Measurements from ENCODE around the gene C16orf87. TPM values are rescaled to one million over a fixed set of nuclear protein-coding genes. Genes with fewer than 3 reads are reported as not detected.
A peak's percentile ranks its signal among the peaks of the same experiment; 100 is the strongest.

The C16orf87 gene
- total RNA-seq, 1 experiment from 2014 or later = 7.8 TPM

DNA sequence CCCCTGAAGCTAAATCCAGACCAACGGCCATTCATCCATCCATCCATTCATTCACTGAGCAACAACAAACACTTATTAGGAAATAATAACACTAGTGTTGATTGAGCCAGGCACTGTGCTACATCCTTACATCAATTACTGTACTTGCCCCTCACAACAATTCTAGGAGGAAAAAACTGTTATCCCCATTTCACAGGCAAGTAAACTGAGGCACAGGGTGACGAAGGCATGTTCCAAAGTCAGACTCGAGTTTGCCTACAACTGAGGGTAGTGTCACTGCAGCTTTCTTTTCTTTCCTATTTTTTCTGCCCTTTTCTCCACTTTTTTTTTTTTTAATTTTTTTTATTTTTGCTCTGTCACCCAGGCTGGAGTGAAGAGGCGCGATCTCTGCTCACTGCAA is 71.7 kb downstream of the C16orf87 start:
- H3K79me2 ChIP-seq (ENCODE audit: low read depth) = no peaks in the 10 kb centered on the region
- DNase-seq = no peak
- no peak overlapping the region for H3K27ac ChIP-seq
- H3K4me3 ChIP-seq = no peak overlapping the region
- H4K20me1 ChIP-seq (ENCODE audit: insufficient read depth) = no peaks in the 10 kb centered on the region
- no peaks in the 10 kb centered on the region for H3K36me3 ChIP-seq (ENCODE audit: low read depth)
- no peaks in the 10 kb centered on the region for H3K9me3 ChIP-seq (ENCODE audit: insufficient read depth, low read depth)
- no peaks in the 10 kb centered on the region for H3F3A ChIP-seq (ENCODE audit: insufficient read depth, low read depth)
- no peak overlapping the region for H2AFZ ChIP-seq
- ChIA-PET POLR2A (ENCODE audit: unreplicated experiment) (no interaction called here), CTCF (no interaction called here)
- no TSS peak for BruUV-seq (replicated peaks)
- H3K4me2 ChIP-seq = no peak overlapping the region
- TF ChIP-seq, protein P1, sequence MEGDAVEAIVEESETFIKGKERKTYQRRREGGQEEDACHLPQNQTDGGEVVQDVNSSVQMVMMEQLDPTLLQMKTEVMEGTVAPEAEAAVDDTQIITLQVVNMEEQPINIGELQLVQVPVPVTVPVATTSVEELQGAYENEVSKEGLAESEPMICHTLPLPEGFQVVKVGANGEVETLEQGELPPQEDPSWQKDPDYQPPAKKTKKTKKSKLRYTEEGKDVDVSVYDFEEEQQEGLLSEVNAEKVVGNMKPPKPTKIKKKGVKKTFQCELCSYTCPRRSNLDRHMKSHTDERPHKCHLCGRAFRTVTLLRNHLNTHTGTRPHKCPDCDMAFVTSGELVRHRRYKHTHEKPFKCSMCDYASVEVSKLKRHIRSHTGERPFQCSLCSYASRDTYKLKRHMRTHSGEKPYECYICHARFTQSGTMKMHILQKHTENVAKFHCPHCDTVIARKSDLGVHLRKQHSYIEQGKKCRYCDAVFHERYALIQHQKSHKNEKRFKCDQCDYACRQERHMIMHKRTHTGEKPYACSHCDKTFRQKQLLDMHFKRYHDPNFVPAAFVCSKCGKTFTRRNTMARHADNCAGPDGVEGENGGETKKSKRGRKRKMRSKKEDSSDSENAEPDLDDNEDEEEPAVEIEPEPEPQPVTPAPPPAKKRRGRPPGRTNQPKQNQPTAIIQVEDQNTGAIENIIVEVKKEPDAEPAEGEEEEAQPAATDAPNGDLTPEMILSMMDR (conservative IDR thresholded peaks at IDR 0.05) = no peak
- TF ChIP-seq EZH2 (IDR thresholded peaks at IDR 0.05; ENCODE audit: low read depth) = no peak
- peaks cover 8% of the 10 kb centered on the region; the same call in 1 of the 2 replicates for H3K4me1 ChIP-seq (replicated peaks; ENCODE audit: insufficient read depth)
- intact Hi-C loops (cut with micrococcal nuclease; ENCODE audit: unreplicated experiment) = loop anchor here (5.0 kb wide), 1 partner anchor 72 kb away; the partner anchor contains the start of genes ORC6 and VPS35
- H3K9me2 ChIP-seq (ENCODE audit: insufficient read depth) = no peaks in the 10 kb centered on the region
- H3K27me3 ChIP-seq (ENCODE audit: insufficient read depth, low read depth) = peaks cover 19% of the 10 kb centered on the region; the same call in 1 of the 2 replicates

GRCh38 chr16:46757339-46758050 is 73.5 kb downstream of the C16orf87 start:
- TF ChIP-seq EZH2 (IDR thresholded peaks at IDR 0.05; ENCODE audit: low read depth) = no peak
- TF ChIP-seq, protein P1 (conservative IDR thresholded peaks at IDR 0.05) = no peak
- no peaks in the 10 kb centered on the region for H4K20me1 ChIP-seq (ENCODE audit: insufficient read depth)
- peaks cover 4% of the 10 kb centered on the region; the same call in 1 of the 2 replicates for H3K4me1 ChIP-seq (replicated peaks; ENCODE audit: insufficient read depth)
- H3K9me2 ChIP-seq (ENCODE audit: insufficient read depth) = no peaks in the 10 kb centered on the region
- intact Hi-C loops (cut with micrococcal nuclease; ENCODE audit: unreplicated experiment) = loop anchor here (5.0 kb wide), 1 partner anchor 70 kb away; the partner anchor contains the start of genes ORC6 and VPS35
- peak in 1 of 2 experiments; percentile 75 for DNase-seq
- POLR2A ChIA-PET (ENCODE audit: unreplicated experiment) = no interaction called here
- H3K27me3 ChIP-seq (ENCODE audit: insufficient read depth, low read depth) = peaks cover 19% of the 10 kb centered on the region; the same call in 1 of the 2 replicates
- H3K9me3 ChIP-seq (ENCODE audit: insufficient read depth, low read depth) = no peaks in the 10 kb centered on the region
- H3F3A ChIP-seq (ENCODE audit: insufficient read depth, low read depth) = no peaks in the 10 kb centered on the region
- H3K4me3 ChIP-seq = no peak overlapping the region
- BruUV-seq (replicated peaks) = no TSS peak
- no peaks in the 10 kb centered on the region for H3K36me3 ChIP-seq (ENCODE audit: low read depth)
- no peak overlapping the region for H2AFZ ChIP-seq
- CTCF ChIA-PET = no interaction called here
- H3K79me2 ChIP-seq (ENCODE audit: low read depth) = no peaks in the 10 kb centered on the region
- no peak overlapping the region for H3K27ac ChIP-seq
- H3K4me2 ChIP-seq = no peak overlapping the region

GRCh38 chr16:46756772-46757171 is 74.2 kb downstream of the C16orf87 start:
- H3F3A ChIP-seq (ENCODE audit: insufficient read depth, low read depth) = no peaks in the 10 kb centered on the region
- no peak overlapping the region for H3K4me3 ChIP-seq
- H3K36me3 ChIP-seq (ENCODE audit: low read depth) = no peaks in the 10 kb centered on the region
- H4K20me1 ChIP-seq (ENCODE audit: insufficient read depth) = no peaks in the 10 kb centered on the region
- TF ChIP-seq, protein P1 (conservative IDR thresholded peaks at IDR 0.05) = no peak
- no peak for TF ChIP-seq EZH2 (IDR thresholded peaks at IDR 0.05; ENCODE audit: low read depth)
- no peaks in the 10 kb centered on the region for H3K4me1 ChIP-seq (replicated peaks; ENCODE audit: insufficient read depth)
- DNase-seq = peak in 1 of 2 experiments; percentile 31
- H3K9me2 ChIP-seq (ENCODE audit: insufficient read depth) = no peaks in the 10 kb centered on the region
- POLR2A ChIA-PET (ENCODE audit: unreplicated experiment) = no interaction called here
- CTCF ChIA-PET = no interaction called here
- H3K79me2 ChIP-seq (ENCODE audit: low read depth) = no peaks in the 10 kb centered on the region
- peaks cover 19% of the 10 kb centered on the region; the same call in 1 of the 2 replicates for H3K27me3 ChIP-seq (ENCODE audit: insufficient read depth, low read depth)
- no peaks in the 10 kb centered on the region for H3K9me3 ChIP-seq (ENCODE audit: insufficient read depth, low read depth)
- intact Hi-C loops (cut with micrococcal nuclease; ENCODE audit: unreplicated experiment) = loop anchor here (5.0 kb wide), 1 partner anchor 69 kb away; the partner anchor contains the start of genes ORC6 and VPS35
- no peak overlapping the region for H3K27ac ChIP-seq
- BruUV-seq (replicated peaks) = no TSS peak
- no peak overlapping the region for H3K4me2 ChIP-seq
- H2AFZ ChIP-seq = no peak overlapping the region

Data from PC-9 (cell line).